ENCODE data around the gene TEDDM1. TPM values are rescaled to one million over a fixed set of nuclear protein-coding genes. Genes with fewer than 3 reads are reported as not detected.

Gene TEDDM1
- total and polyA plus RNA-seq, 8 donors: 0.07 to 0.25 (median 0.18) TPM; not detected in 2

- ATAC-seq: no peak
- DNase-seq: no peak
- TF ChIP-seq, protein P1, sequence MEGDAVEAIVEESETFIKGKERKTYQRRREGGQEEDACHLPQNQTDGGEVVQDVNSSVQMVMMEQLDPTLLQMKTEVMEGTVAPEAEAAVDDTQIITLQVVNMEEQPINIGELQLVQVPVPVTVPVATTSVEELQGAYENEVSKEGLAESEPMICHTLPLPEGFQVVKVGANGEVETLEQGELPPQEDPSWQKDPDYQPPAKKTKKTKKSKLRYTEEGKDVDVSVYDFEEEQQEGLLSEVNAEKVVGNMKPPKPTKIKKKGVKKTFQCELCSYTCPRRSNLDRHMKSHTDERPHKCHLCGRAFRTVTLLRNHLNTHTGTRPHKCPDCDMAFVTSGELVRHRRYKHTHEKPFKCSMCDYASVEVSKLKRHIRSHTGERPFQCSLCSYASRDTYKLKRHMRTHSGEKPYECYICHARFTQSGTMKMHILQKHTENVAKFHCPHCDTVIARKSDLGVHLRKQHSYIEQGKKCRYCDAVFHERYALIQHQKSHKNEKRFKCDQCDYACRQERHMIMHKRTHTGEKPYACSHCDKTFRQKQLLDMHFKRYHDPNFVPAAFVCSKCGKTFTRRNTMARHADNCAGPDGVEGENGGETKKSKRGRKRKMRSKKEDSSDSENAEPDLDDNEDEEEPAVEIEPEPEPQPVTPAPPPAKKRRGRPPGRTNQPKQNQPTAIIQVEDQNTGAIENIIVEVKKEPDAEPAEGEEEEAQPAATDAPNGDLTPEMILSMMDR (IDR thresholded peaks at IDR 0.05): no peak
- no peaks in the 10 kb centered on the region for H3K36me3 ChIP-seq
- intact Hi-C loops (cut with DNase I): no loop called here
- no peaks in the 10 kb centered on the region for H3K4me1 ChIP-seq
- H3K4me3 ChIP-seq: no peak overlapping the region
- H3K27ac ChIP-seq: no peak overlapping the region
- peaks cover 0 to 10% of the 10 kb centered on the region in 2 donors for H3K9me3 ChIP-seq
- peaks cover 0 to 14% of the 10 kb centered on the region in 2 donors for H3K27me3 ChIP-seq
Measured at GRCh38 chr1:182407724-182408123, 7.3 kb upstream of the TEDDM1 start.

DNA sequence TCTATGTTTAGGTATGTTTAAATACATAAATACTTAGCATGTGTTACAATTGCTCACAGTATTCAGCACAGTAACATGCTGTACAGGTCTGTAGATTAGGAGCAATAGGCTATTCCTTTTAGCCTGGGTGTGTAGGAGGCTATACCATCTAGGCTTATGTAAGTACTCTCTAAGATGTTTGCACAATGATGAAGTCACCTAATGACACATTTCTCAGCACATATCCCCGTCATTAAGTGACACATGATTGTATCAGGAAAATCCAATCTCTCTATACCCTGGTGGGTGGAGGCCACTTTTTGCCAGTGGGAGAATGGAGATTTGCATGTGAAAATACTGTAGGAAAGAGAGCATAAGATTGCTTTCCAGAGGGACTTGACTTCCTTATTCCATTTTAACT lies 5.5 kb upstream of the TEDDM1 start:
- ATAC-seq: no peak
- intact Hi-C loops (cut with DNase I): no loop called here

GRCh38 chr1:182405578-182405977 lies 5.1 kb upstream of the TEDDM1 start:
- intact Hi-C loops (cut with DNase I): no loop called here
- no peaks in the 10 kb centered on the region for H3K36me3 ChIP-seq
- H3K27ac ChIP-seq: no peak overlapping the region
- H3K4me1 ChIP-seq: no peaks in the 10 kb centered on the region
- peaks cover 0 to 10% of the 10 kb centered on the region in 2 donors for H3K9me3 ChIP-seq
- H3K4me3 ChIP-seq: no peak overlapping the region
- TF ChIP-seq, protein P1 (IDR thresholded peaks at IDR 0.05): no peak
- ATAC-seq (no peak), DNase-seq (no peak)
- H3K27me3 ChIP-seq: peaks cover 0 to 14% of the 10 kb centered on the region in 2 donors

More for the DNA sequence above, 5.5 kb upstream of the TEDDM1 start:
- H3K4me3 ChIP-seq: no peak overlapping the region
- no peaks in the 10 kb centered on the region for H3K36me3 ChIP-seq
- H3K4me1 ChIP-seq: no peaks in the 10 kb centered on the region
- H3K9me3 ChIP-seq: peaks cover 0 to 10% of the 10 kb centered on the region in 2 donors
- no peak for DNase-seq
- TF ChIP-seq, protein P1 (IDR thresholded peaks at IDR 0.05): no peak
- no peak overlapping the region for H3K27ac ChIP-seq
- peaks cover 0 to 14% of the 10 kb centered on the region in 2 donors for H3K27me3 ChIP-seq

- Histone ChIP-seq H3K9me3 (peaks cover 0 to 10% of the 10 kb centered on the region in 2 donors), H3K36me3 (no peaks in the 10 kb centered on the region), H3K27me3 (peaks cover 0 to 14% of the 10 kb centered on the region in 2 donors), H3K4me1 (no peaks in the 10 kb centered on the region), H3K27ac (no peak overlapping the region), H3K4me3 (no peak overlapping the region)
- DNase-seq (no peak), ATAC-seq (no peak)
- TF ChIP-seq, protein P1 (IDR thresholded peaks at IDR 0.05): no peak
- intact Hi-C loops (cut with DNase I): no loop called here
Measured at GRCh38 chr1:182404781-182405180, 4.3 kb upstream of the TEDDM1 start.

GRCh38 chr1:182397653-182398393 lies 2.6 kb downstream of the TEDDM1 start:
- peak overlapping the region; percentile 39 to 59 for H3K27ac ChIP-seq
- no peaks in the 10 kb centered on the region for H3K9me3 ChIP-seq
- peak in 1 of 4 donors; percentile 52 for DNase-seq
- ATAC-seq: peak; percentile 71
- H3K36me3 ChIP-seq: no peaks in the 10 kb centered on the region
- TF ChIP-seq, protein P1 (IDR thresholded peaks at IDR 0.05): no peak
- H3K27me3 ChIP-seq: no peaks in the 10 kb centered on the region
- intact Hi-C loops (cut with DNase I): loop anchor here (5.0 to 10.0 kb wide), 3 partner anchors 253 to 311 kb away; no protein-coding TSS in a partner anchor
- H3K4me1 ChIP-seq: peaks cover 0 to 49% of the 10 kb centered on the region in 2 donors
- H3K4me3 ChIP-seq: no peak overlapping the region
